IPS-18c (cell line): ENCODE data around the gene PAK3.

Source experiments
- H3K4me3 ChIP-seq: 2 replicates; pipeline ENCODE4 v1.7.0; 2013; ENCODE audit warnings: low read depth, mild to moderate bottlenecking, low read length, moderate library complexity; ENCODE audit not compliant: insufficient read depth
- H3K9me3 ChIP-seq: one replicate; pipeline ENCODE4 v1.6.1; 2013; ENCODE audit warnings: mild to moderate bottlenecking, low read length, moderate library complexity; ENCODE audit not compliant: control insufficient read depth, insufficient read depth

PAK3 gene

DNA sequence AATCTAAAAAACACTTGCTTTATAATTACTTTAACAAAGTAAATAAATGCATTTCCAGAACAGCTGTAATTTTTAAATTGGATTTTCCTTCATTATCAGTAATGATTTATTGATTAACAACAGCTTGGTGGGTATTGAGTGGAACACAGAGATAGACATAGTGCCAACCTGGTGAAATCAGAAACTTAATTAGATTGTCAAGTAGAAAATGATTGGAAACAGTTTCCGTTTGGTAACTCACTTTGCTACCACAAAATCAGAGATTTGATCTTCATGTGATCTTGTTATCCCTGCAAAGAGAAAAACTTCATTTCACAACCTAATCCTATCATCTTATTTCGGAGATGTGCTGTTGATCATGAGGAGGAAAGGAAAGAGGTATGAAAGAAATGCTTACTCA, 103.5 kb downstream of the PAK3 start:
- Histone ChIP-seq H3K4me3 (no peak overlapping the region), H3K9me3 (no peaks in the 10 kb centered on the region)

DNA sequence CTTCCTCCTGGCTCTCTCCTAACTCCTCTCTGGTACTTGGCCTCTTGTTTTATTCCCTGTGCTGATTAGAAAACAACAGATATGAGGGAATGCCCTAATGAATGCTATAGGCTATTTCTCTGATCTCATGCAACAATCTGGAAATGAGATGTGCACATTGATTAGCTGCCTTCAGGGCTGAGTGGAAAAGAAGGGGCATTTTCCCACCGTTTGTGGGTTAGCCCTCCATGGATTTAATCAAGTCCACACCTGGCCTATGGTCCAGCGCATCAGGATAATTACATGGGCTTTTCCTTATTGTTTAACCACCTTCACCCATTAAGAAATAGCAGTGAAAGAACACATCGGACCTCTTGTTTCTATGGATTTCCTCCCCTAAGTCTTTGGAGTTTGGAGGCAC, 104.3 kb downstream of the PAK3 start:
- Histone ChIP-seq H3K4me3 (no peak overlapping the region), H3K9me3 (no peaks in the 10 kb centered on the region)

DNA sequence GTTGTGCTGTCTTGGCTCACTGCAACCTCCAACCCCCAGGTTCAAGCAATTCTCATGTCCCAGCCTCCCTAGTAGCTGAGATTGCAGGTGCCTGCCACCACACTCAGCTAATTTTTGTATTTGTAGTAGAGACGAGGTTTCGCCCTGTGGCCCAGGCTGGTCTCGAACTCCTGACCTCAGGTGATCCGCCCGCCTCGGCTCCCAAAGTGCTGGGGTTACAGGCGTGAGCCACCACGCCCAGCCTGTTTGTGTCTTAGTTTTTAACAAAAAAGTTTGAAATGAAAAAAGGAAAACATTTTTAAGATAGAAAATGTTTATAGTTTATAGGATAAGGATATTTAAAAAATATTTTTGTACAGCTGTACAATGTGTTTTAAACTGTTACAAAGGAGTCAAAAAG, 111.9 kb downstream of the PAK3 start:
- H3K9me3 ChIP-seq = no peaks in the 10 kb centered on the region
- no peak overlapping the region for H3K4me3 ChIP-seq

DNA sequence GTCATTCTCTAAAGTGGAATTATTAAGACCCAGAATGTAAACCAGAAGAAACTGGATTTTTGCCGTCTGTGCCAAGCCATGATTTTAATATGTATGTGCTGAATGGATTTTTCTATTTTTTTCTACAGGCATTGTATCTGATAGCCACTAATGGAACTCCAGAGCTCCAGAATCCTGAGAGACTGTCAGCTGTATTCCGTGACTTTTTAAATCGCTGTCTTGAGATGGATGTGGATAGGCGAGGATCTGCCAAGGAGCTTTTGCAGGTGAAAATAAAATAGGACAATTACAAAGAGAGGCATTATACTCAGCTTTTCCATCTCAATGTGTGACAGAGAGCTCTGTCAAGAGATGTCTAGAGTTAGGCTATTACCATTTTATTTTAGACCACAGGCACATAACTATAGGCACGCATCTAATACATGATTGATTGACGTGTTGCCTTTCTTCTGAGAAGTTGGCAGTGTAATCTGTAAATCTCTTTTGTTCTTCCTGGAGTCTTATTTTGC, 120.4 kb downstream of the PAK3 start:
- no peaks in the 10 kb centered on the region for H3K9me3 ChIP-seq

DNA sequence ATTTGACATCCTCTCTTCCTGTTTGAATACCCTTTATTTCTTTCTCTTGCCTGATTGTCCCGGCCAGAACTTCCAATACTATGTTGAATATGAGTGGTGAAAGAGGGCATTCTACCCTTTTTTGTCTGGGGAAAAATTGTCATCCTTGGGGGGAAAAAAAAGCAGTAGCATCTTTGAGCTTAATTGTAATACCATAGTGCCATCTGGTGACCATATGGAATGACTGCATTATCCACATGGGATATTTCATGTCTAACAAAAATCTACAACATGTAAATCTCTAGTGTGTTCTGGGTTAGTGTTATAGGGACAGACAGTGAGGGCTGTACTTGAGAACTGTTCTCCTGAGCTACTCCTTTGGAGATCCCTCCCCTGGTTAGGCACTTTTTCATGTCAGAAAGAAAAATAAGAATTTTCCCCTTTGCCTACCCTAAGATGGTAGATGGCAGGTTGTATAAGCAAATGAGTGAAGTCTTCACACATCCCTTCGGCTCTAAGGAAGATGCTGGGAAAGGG, 148.3 kb downstream of the PAK3 start:
- no peaks in the 10 kb centered on the region for H3K9me3 ChIP-seq
- no peak overlapping the region for H3K4me3 ChIP-seq

More for the DNA sequence above, 120.4 kb downstream of the PAK3 start:
- H3K4me3 ChIP-seq = no peak overlapping the region

DNA sequence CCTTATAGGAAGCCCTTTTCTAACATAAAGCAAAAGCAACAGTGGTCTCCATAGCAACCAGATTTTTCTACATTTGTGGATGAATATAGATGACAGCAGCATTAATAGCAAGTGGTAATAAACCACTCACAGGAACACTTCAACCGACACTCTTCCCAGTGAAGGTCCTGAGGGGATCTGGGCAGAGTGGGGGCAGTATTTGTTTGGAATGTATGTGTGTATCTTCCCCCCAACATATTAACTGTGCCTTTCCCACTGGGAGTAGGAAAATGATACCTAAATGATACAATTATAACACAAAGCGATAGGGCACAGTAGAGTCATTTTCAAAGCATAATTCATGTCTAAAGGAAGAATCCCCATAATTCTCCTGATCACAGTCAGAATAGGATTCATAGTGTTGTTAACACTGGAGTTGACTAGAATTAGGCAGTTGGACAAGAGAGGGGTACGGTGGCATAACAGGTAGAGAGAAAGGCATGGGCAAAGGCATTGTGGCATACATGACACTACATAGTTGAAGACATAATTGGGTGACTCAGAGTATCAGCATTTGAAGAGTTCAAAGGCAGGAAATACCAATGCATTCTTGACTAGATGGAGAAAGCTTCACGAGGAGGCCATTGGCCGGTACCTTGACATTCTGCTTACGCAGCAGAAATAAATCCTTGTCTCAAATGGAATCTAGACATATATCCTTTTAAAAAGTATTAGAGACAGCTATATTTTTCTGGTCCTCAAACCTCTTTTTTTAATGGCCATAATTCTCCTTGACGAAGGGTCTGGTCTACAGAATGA, 159.1 kb downstream of the PAK3 start:
- Histone ChIP-seq H3K9me3 (no peaks in the 10 kb centered on the region), H3K4me3 (no peak overlapping the region)

DNA sequence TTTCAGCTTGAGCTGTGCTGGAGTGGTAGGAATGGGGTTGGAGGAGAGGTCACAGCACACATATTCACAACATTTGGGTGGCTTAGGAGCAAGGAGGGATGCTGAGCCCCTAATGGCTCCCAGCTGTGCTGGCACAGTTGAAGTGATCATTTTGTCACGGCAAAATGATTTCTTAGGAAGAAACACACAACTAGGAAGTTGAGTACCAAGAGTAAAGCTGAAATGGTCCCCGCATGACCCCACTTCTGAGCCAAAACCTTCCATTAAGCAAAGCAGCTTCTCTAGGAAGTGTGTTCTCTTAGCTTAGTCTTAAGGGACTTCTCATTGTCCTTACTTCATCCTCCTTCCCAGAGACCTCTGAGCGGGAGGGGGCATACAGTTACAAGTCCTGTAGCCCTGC, 161.7 kb downstream of the PAK3 start:
- no peak overlapping the region for H3K4me3 ChIP-seq
- no peaks in the 10 kb centered on the region for H3K9me3 ChIP-seq

DNA sequence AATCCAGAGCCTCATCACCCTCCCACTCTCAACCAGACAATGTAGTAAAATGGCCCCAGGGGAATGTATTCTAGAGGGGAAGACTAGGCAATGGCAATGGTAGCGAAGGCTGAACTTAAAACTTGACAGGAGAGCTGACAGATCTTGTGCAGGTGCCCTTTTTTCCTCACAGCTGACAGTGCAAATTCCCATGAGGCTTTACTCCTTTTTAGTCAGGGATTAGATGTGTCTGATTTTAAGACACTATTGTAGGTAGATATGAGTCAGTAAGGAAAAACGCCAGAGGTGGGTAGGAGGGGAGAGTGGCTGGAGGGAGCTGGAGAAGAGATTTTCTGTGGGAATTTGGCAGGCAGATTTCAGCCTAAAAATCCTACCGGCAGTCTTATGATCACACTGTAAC, 163.6 kb downstream of the PAK3 start:
- H3K9me3 ChIP-seq = no peaks in the 10 kb centered on the region
- H3K4me3 ChIP-seq = no peak overlapping the region

DNA sequence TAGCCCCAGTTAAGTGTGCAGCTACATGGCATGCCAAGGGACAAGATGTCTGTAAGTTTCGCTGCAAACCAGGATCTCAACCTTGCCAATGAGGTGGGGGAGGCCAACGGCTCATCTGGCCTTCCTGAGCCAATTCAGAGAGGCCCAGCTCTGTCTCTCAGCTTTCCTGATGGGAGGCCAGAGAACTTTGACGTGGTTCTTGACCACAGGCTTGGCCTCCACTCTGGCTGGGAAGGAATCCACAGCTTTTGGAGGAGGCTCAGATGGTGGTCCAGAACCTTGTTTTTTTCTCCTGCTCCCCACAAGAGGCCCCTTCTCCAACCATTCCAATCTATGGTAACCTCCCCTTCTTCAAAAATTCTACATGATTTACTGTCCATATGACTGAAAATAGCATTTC, 164.5 kb downstream of the PAK3 start:
- Histone ChIP-seq H3K9me3 (no peaks in the 10 kb centered on the region), H3K4me3 (no peak overlapping the region)

DNA sequence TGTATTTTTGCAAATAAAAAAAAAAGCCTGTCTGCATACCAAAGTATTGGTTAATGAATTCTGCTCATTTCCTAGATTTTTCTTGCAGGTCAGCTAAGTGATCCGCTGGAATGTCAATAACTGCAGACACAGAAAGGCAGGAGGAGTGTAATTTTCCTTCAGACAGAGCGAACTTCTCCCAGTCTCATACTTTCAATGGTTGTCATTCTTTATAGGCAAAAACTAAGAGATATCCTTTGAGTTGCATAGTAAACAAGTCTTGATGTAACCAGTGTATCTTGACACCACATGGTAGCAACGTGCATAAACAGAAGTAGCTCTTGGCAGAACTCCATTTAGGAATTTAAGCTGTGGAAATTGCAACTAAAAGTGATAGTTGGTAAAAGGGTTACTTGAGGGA, 166.1 kb downstream of the PAK3 start:
- H3K4me3 ChIP-seq = no peak overlapping the region
- H3K9me3 ChIP-seq = no peaks in the 10 kb centered on the region

DNA sequence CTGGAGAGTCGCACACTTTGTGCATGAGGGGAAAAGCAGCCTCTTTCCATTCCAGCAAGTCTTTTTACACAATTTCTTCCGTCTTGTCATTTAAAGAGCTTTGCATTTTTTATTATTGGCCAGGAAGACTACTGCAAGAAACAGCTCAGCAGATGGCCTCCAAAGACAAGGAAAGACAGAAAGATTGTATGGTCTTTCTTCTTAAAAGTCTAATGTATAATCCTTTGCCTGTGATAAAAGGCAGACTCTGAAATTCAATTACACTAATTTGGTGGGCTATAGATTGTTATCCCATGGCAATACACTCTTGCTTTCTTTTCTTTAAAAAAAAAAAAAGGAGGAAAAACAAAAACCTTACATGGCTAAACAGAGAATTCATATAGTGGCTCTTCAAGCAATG, 168.4 kb downstream of the PAK3 start:
- Histone ChIP-seq H3K9me3 (no peaks in the 10 kb centered on the region), H3K4me3 (no peak overlapping the region)

DNA sequence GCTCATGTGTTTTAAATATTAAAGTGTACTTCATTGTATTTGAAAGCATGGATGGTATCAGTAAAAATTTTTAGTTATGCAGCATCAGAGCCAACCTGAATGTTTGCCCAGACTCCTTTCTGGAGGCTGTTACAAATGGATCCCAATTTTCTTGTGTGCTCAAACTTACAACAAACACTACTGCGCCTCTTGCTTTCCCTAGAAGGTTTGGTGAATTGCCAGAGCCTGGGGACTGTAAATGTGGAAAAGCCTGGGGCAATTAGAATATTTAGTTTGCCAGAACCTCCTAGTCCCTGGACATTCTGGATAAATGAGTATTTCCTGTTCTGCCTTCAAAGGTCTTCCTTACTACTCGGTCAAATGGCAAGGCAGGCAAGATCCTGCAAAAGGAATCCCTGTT, 169.5 kb downstream of the PAK3 start:
- H3K4me3 ChIP-seq = no peak overlapping the region
- H3K9me3 ChIP-seq = no peaks in the 10 kb centered on the region

DNA sequence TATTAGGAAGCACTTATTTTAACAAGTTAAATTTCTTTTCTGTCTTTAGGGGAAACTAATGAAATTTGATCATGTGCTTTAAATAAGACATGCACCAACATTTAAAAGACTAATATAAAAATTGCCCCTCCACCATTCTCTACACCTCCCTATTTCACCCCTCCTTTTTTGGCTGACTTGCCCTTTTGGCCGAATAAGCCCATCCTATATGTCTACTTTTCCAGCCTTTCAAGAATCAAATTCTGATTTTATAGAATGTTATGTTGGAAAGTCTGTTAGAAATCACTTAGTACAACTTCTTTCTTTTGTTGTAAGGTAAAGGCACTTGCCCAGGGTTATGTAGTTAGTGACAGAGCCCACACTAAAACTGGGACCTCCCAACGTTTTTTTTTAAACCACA, 172.5 kb downstream of the PAK3 start:
- no peaks in the 10 kb centered on the region for H3K9me3 ChIP-seq
- H3K4me3 ChIP-seq = no peak overlapping the region; the same call in 1 of the 2 replicates

DNA sequence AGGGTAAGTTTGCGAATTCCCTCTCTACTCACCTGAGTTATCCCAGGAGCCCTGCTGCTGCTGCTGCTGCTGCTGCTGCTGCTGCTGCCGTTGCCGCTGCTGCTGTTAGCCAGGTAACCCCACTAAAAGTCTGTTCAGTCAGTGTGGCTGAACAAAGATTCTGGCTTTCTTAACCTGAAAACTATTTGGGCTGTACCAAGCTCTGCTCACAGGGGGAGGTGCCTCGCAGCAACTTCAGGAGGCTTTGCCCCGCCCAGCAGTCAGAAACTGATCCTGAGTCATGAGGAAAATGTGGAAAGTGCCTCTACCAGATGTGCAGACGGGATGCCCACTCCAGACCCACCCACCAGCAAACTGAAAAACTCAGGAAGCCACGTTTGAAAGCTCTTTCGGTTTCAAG, 174.3 kb downstream of the PAK3 start, which contains the start of gene CAPN6:
Gene CAPN6, minus strand, starts transcription at position 145 of the 400 bp plus-strand sequence. CDS start 6,547 bp downstream, outside the sequence.
- H3K9me3 ChIP-seq = no peaks in the 10 kb centered on the region
- no peak within 1 kb of the TSS for H3K4me3 ChIP-seq
